Activated T-cell treated with anti-CD3 and anti-CD28 coated beads for 48 hours (primary cell): Measurements from ENCODE around the gene MAP7.
"Not testable (repeated sequence)": the region's sequence is repeated elsewhere in the genome, so short reads cannot be mapped to it uniquely, and the experiment has no call there.

Experiments
- DNase-seq: peaks from one replicate; pipeline ENCODE4 v3.0.0-alpha.2; 2020; ENCODE audit warnings: low read depth

The MAP7 gene

GRCh38 chr6:136335736-136336363 is 214.4 kb downstream of the MAP7 start:
- no peak for DNase-seq

GRCh38 chr6:136334853-136335252 is 215.4 kb downstream of the MAP7 start:
- DNase-seq = no peak

- DNase-seq = no peak
These were observed 215.8 kb downstream of the MAP7 start for GRCh38 chr6:136334465-136334846.

- DNase-seq = no peak
These were observed 216.3 kb downstream of the MAP7 start for GRCh38 chr6:136333824-136334464.

- no peak for DNase-seq
These were observed 218.8 kb downstream of the MAP7 start for GRCh38 chr6:136331461-136331860.

- no peak for DNase-seq
These were observed 219.6 kb downstream of the MAP7 start for GRCh38 chr6:136330634-136331033.

- no peak for DNase-seq
These were observed 224.1 kb downstream of the MAP7 start for GRCh38 chr6:136326038-136326553.

GRCh38 chr6:136324686-136325380 is 225.4 kb downstream of the MAP7 start:
- no peak for DNase-seq

GRCh38 chr6:136323431-136324112 is 226.7 kb downstream of the MAP7 start:
- DNase-seq = no peak

- no peak for DNase-seq
These were observed 230.5 kb downstream of the MAP7 start for GRCh38 chr6:136319732-136320131.

- DNase-seq = no peak
These were observed 231.5 kb downstream of the MAP7 start for GRCh38 chr6:136318676-136319075.

- no peak for DNase-seq
These were observed 232.3 kb downstream of the MAP7 start for GRCh38 chr6:136317971-136318370.

- peak; percentile 11 for DNase-seq
These were observed 233.1 kb downstream of the MAP7 start for GRCh38 chr6:136317021-136317694.

- no peak for DNase-seq
These were observed 234.6 kb downstream of the MAP7 start for GRCh38 chr6:136315594-136315993.

- no peak for DNase-seq
These were observed 237.2 kb downstream of the MAP7 start for GRCh38 chr6:136312975-136313374.

GRCh38 chr6:136309729-136310311 is 240.4 kb downstream of the MAP7 start:
- DNase-seq = no peak

- no peak for DNase-seq
These were observed 241.1 kb downstream of the MAP7 start for GRCh38 chr6:136309171-136309570.

GRCh38 chr6:136308469-136308868 is 241.8 kb downstream of the MAP7 start:
- DNase-seq = not testable (repeated sequence)

GRCh38 chr6:136307351-136307750 is 242.9 kb downstream of the MAP7 start:
- DNase-seq = no peak

- no peak for DNase-seq
These were observed 243.8 kb downstream of the MAP7 start for GRCh38 chr6:136306466-136306865.

GRCh38 chr6:136304410-136304809 is 245.8 kb downstream of the MAP7 start:
- DNase-seq = no peak

- DNase-seq = no peak
These were observed 246.7 kb downstream of the MAP7 start for GRCh38 chr6:136303516-136303915.
